Activated naive CD8-positive, alpha-beta T cell treated with anti-CD3 and anti-CD28 coated beads, Interleukin-2, amount 50 U/mL, for 24 hours (primary cell): Measurements from ENCODE around the gene HNRNPUL1.

ENCODE experiments used
- ATAC-seq: fragments of 150-1000 bp; cut with Tn5 transposase; one replicate; pipeline ENCODE4 v1.10.0; 2021
- DNase-seq: peaks from one replicate; pipeline ENCODE4 v3.0.0; 2021
- H3K27ac Mint-ChIP-seq: one replicate; pipeline ENCODE4 v1.8.0; 2021; ENCODE audit warnings: mild to moderate bottlenecking, mixed read lengths
- H3K27me3 Mint-ChIP-seq: one replicate; pipeline ENCODE4 v1.8.0; 2021; ENCODE audit warnings: mixed read lengths
- H3K36me3 Mint-ChIP-seq: one replicate; pipeline ENCODE4 v1.8.0; 2021; ENCODE audit warnings: low read depth, mixed read lengths
- H3K4me1 Mint-ChIP-seq: one replicate; pipeline ENCODE4 v1.8.0; 2021; ENCODE audit warnings: mixed read lengths
- H3K4me3 Mint-ChIP-seq: one replicate; pipeline ENCODE4 v1.8.0; 2021; ENCODE audit warnings: mild to moderate bottlenecking, moderate library complexity, mixed read lengths
- H3K9me3 Mint-ChIP-seq: one replicate; pipeline ENCODE4 v1.8.0; 2021; ENCODE audit warnings: mixed read lengths

Gene HNRNPUL1

DNA sequence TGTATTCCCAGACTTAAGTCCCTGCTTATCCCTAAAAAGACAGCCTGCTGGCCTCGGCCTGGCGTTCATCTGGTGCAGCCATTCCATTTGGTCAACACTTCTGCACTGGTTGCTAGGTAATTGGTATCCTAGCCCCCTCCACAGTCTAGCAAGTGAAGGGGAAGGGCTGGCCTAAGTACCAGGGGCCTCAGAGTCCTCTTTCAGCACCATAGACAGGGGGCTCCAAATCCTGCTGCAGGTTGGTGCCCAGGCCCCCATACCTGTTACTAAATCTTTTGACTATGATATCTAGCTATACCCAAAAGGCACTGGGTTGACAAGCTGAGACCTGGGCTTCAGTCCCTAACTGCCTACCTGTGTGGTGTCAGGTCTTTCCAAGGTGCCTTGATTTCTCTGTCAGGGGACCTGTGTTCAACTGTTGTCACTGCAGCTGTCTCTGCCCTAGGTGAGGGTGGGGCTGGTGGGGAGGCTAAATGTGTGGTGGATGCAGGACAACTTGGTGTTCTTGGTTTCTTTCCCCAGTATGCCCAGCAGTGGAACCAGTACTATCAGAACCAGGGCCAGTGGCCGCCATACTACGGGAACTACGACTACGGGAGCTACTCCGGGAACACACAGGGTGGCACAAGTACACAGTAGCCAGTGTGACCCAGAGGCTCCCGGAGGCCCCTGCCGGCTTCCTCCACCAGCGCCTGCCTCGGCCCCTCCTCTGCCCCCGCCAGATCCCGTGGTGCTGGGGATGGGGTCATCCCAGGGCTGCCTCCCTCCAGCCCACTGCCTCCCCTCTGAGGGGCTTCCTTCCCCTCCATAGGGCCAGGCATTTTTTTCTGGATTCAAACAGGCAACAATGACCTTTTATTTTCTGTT is 42.0 kb downstream of the HNRNPUL1 start:
- Mint-ChIP-seq H3K27ac (peak overlapping the region; percentile 97), H3K9me3 (no peaks in the 10 kb centered on the region), H3K4me3 (no peak overlapping the region), H3K27me3 (no peaks in the 10 kb centered on the region), H3K4me1 (peaks cover 95% of the 10 kb centered on the region), H3K36me3 (peaks cover 57% of the 10 kb centered on the region)
- no peak for ATAC-seq
- DNase-seq, result no peak

DNA sequence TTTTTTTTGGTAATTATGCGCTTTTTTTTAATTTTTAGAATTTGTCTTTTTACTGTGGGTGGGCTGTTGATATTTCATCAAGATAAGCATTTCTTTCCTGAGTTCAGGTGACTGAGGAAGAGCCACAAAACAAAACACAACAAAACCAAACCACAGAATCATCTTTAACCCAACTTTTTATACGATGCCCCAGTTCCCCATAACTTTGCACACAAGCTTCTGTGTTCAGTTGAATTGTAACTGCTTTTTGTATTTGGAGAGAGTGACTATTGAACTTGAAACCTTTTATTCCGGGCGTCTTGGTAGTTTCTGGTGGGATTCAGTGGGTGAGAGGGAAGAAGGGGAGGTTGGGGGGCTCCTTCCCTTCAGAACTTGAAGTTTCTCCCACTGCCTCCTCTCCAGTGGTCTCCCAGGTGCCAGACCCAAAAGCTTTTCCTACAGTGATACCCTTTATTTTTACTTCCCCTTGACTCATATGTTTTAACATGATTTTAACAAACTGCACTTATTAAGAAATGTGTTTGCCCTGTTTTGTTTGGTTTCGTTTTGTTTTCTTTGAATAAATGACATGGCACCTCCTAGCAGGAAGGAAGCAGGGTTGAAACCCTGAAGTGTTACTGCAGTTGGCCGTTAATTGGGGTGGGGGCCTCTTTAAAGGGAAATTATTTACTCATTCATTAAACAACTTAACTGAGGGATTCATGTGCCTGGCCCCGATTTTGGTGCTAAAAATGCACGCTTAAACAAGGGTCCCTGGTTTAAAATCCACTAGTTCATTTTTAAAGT is 43.1 kb downstream of the HNRNPUL1 start:
- Mint-ChIP-seq H3K27ac (peak overlapping the region; percentile 97), H3K4me3 (peak overlapping the region; percentile 51), H3K4me1 (peaks cover 95% of the 10 kb centered on the region), H3K9me3 (no peaks in the 10 kb centered on the region), H3K36me3 (peaks cover 51% of the 10 kb centered on the region), H3K27me3 (no peaks in the 10 kb centered on the region)
- DNase-seq (no peak), ATAC-seq (no peak)

DNA sequence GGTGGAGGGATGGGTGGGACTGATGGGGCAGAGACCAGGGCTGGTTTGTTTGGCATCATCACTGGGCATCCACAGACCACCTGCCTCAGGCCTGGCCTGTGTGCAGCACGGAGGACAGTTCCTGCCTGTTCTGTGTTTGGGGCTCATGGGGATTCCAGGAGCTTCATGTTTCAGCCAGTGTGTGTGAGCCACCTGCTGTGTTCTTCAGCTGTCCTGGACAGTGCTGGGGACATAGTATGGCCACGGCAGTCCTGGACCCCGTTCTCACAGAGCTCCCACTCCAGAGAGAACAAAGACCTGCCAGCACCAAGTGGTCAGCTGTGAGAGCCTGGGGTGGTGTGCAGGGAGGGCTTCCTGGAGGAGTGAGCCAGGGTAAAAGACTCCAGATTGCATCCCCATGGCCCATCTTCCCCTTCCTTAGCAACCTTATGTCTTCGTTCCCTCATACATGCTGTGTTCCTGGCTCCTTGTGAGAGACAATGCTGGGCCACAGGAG is 43.8 kb downstream of the HNRNPUL1 start:
- ATAC-seq (peak; percentile 1), DNase-seq (no peak)
- Mint-ChIP-seq H3K27ac (peak overlapping the region; percentile 97), H3K27me3 (no peaks in the 10 kb centered on the region), H3K4me3 (peak overlapping the region; percentile 99), H3K36me3 (peaks cover 51% of the 10 kb centered on the region), H3K4me1 (peaks cover 91% of the 10 kb centered on the region), H3K9me3 (no peaks in the 10 kb centered on the region)

DNA sequence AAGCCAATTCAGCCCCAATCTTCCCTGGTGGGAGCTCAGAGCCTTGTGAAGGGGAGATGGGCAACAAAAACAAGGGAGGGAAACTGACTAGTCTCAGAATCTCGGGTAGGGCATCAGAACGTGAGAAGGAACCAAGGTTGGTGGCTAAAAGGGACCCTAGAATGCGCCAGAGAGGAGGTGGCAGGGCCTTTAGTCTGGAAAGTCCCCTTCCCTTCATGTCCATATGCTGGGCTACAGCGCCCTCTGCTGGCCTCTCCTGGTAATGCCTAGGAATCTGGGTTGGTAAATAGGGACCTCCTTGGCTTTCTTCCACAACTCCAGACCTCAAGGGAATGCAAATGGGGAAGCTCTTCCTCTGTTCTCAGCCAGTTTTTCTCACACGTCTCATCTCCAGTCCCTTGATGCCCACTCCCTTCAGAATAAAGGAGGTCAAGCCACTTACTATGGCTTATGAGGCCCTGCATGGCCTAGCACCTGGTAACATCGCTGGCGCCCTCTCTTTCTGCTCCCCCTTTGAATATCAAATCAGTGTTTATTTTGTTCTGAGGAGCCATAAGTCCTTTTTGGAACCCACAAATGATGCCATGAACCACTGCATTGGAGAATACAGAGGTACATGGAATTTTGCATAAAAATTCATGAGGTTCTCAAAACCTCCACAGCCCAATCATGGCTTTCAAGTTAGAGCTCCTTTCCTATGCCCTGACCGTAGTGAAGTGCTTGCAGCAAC is 44.4 kb downstream of the HNRNPUL1 start:
- ATAC-seq, result peak; percentile 46
- Mint-ChIP-seq H3K36me3 (peaks cover 53% of the 10 kb centered on the region), H3K27ac (peak overlapping the region; percentile 97), H3K4me1 (peaks cover 91% of the 10 kb centered on the region), H3K4me3 (peak overlapping the region; percentile 99), H3K9me3 (no peaks in the 10 kb centered on the region), H3K27me3 (no peaks in the 10 kb centered on the region)
- peak; percentile 95 for DNase-seq

DNA sequence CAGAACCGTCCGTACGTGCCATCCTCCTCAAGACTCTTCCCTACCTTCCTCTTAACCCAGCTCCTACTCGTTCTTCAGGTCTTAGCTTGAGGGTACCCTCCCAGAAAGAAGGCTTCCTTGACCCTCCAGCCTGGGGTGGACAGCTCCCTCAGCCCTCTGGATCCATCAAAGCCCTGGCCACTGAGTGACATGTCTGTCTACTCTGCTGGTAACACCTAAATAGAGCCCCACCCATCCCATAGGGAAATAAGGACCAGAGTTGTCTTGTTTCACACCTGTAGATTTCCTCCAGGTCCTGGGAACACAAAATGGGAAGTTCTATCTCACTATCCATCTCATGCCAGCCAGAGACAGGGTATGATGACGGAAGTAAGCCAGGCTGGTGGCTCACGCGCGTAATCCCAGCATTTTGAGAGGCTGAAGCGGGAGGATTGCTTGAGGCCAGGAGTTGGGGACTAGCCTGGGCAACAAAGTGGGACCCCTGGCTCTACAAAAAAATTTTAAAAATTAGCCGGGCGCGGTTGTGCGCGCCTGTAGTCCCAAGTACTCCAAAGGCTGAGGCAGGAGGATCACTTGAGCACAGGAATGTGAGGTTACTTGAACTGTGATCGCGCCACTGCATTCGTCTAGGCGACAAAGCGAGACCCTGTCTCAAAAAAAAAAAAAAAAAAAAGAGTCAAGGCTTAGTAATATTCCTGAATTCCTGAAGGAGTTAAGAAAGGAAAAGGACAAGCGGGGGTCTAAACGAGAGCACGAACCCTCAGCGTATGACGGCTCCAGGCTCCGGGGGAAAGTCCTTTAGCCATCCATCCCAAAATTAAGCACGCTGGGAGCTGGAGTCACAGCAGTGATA is 45.2 kb downstream of the HNRNPUL1 start:
- H3K4me3 Mint-ChIP-seq, result peak overlapping the region; percentile 99
- no peaks in the 10 kb centered on the region for H3K27me3 Mint-ChIP-seq
- H3K36me3 Mint-ChIP-seq, result peaks cover 50% of the 10 kb centered on the region
- peak overlapping the region; percentile 97 for H3K27ac Mint-ChIP-seq
- DNase-seq (no peak), ATAC-seq (no peak)
- no peaks in the 10 kb centered on the region for H3K9me3 Mint-ChIP-seq
- peaks cover 83% of the 10 kb centered on the region for H3K4me1 Mint-ChIP-seq

DNA sequence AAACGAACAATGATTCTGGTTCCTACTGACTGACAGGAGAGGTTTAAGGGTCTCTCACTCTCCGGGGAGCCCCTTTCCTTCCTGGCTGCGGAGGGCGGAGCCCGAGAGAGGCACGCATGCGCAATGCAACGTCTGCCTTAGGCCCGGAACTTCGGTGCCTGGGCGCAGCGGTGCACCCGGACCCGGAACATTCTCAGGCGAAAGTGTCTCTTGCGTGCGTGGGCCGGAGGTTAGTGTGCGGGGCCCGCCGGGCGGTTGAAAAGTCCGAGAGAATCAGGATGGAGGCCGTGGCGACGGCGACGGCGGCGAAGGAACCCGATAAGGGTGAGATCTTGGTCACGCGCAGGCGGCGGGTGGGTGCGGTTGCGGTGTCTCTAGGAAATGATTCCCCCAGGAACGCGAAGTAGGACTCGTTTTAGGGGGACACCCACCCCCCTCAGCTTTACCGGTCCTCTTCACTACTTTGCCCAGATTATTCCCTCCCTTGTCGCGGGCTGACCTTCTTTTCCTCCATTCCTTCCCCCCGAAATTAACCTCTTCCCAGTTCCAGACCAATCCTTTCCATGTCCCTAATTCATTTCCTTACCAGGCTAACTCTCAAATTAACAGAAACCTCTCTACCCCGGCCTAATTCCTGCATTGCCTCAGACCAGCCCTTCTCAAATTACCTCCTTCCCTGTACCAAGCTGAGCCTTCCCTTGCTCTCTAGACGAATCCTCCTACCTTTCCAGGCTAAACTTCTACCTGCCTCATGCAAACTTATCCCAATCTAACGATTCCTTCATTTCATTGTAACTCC is 46.1 kb downstream of the HNRNPUL1 start, which contains the start of gene CCDC97:
TSS of gene CCDC97 (plus strand) at position 140 of the 799 bp plus-strand sequence. CDS start at position 279, 139 bp downstream.
- DNase-seq (peak; percentile 90), ATAC-seq (peak; percentile 62)
- Mint-ChIP-seq H3K27me3 (no peaks in the 10 kb centered on the region), H3K36me3 (peaks cover 44% of the 10 kb centered on the region), H3K4me3 (peak within 1 kb of the TSS; percentile 99), H3K9me3 (no peaks in the 10 kb centered on the region), H3K4me1 (peaks cover 75% of the 10 kb centered on the region), H3K27ac (peak within 1 kb of the TSS; percentile 97)

DNA sequence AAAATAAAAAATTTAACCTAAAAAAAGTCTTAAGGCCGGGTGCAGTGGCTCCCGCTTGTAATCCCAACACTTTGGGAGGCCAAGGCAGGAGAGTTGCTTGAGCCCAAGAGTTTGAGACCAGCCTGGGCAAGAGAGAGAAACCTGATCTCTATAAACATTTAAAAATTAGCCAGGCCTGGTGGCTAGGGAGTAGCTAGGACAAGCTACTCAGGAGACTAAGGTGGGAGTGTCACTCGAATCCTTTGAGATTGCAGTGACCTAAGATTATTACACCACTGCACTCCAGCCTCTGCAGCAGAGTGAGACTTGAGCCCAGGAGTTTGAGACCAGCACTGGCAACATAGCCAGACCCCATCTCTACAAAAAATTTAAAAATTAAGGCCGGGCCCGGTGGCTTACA is 46.9 kb downstream of the HNRNPUL1 start:
- H3K36me3 Mint-ChIP-seq, result peaks cover 40% of the 10 kb centered on the region
- no peak for DNase-seq
- no peaks in the 10 kb centered on the region for H3K9me3 Mint-ChIP-seq
- no peak for ATAC-seq
- H3K27ac Mint-ChIP-seq, result peak overlapping the region; percentile 97
- peak overlapping the region; percentile 99 for H3K4me3 Mint-ChIP-seq
- H3K4me1 Mint-ChIP-seq, result peaks cover 70% of the 10 kb centered on the region
- H3K27me3 Mint-ChIP-seq, result no peaks in the 10 kb centered on the region

DNA sequence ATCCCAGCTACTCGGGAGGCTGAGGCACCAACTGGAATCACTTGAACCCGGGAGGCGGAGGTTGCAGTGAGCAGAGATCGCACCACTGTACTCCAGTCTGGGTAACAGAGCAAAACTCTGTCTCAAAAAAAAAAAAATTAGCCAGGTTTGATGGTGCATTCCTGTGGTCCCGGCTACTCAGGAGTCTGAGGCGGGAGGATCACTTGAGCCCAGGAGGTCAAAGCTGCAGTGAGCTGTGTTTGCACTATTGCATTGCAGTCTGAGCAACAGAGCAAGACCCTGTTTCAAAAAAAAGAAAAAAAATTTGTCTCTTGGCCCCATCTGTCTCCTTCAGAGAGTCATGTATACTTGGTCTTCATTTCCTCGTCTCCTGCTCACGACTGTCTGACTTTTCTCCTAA is 47.4 kb downstream of the HNRNPUL1 start:
- H3K27ac Mint-ChIP-seq, result peak overlapping the region; percentile 76
- DNase-seq (no peak), ATAC-seq (no peak)
- no peaks in the 10 kb centered on the region for H3K9me3 Mint-ChIP-seq
- H3K27me3 Mint-ChIP-seq, result no peaks in the 10 kb centered on the region
- H3K4me1 Mint-ChIP-seq, result peaks cover 67% of the 10 kb centered on the region
- peak overlapping the region; percentile 99 for H3K4me3 Mint-ChIP-seq
- H3K36me3 Mint-ChIP-seq, result peaks cover 38% of the 10 kb centered on the region

DNA sequence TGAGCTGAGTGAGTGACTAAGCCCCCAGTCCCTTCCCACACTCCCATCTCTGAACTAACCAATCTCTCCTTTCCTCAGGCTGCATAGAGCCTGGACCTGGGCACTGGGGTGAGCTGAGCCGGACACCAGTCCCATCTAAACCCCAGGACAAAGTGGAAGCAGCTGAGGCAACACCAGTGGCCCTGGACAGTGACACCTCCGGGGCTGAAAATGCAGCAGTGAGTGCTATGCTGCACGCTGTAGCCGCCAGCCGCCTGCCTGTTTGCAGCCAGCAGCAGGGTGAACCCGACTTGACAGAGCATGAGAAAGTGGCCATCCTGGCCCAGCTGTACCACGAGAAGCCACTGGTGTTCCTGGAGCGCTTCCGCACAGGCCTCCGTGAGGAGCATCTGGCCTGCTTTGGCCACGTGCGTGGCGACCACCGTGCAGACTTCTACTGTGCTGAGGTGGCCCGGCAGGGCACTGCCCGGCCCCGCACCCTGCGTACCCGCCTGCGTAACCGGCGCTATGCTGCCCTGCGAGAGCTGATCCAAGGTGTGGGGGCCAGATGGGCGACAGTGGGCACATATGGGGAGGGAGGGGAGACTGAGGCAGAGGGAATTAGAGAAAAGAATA is 52.2 kb downstream of the HNRNPUL1 start:
- peak overlapping the region; percentile 9 for H3K27ac Mint-ChIP-seq
- DNase-seq, result no peak
- H3K27me3 Mint-ChIP-seq, result no peaks in the 10 kb centered on the region
- peaks cover 24% of the 10 kb centered on the region for H3K4me1 Mint-ChIP-seq
- H3K4me3 Mint-ChIP-seq, result no peak overlapping the region
- ATAC-seq, result no peak
- peaks cover 41% of the 10 kb centered on the region for H3K36me3 Mint-ChIP-seq
- H3K9me3 Mint-ChIP-seq, result no peaks in the 10 kb centered on the region

DNA sequence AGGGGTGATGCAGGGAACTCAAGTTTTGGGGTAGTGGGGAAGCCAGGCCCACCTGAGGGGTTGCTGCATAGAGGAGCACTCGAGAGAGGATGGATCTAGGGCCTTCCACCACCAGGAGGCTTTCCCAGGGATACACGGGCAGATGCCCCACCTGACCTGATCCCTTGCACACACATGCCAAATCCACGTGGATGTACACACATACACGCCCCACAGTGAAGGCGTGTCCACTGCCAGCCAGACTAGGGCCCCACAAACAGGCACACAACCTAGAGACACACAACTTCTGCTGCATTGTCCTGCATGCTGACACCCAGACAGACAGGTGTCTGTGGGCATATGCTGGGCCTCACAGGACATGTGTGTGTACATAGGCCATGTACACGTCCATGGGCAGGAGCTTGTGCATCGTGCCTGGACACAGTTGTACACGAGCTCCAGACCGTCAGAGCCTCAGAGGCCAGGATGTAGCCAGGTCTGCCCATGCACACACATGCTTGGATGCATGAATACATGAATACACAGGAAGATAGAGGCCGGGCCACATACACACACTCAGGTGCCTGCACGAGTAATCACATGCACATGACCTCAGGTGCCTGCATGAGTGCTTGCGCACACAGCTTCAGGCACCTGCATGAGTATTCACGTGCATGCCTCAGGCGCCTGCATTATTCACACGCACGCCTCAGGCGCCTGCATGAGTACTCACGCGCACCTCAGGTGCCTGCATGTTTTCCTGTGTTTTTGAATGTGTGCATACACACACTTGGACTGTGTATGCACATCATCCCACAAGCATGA is 54.7 kb downstream of the HNRNPUL1 start:
- peak overlapping the region; percentile 14 for H3K27ac Mint-ChIP-seq
- H3K27me3 Mint-ChIP-seq, result no peaks in the 10 kb centered on the region
- no peak overlapping the region for H3K4me3 Mint-ChIP-seq
- no peaks in the 10 kb centered on the region for H3K9me3 Mint-ChIP-seq
- ATAC-seq (no peak), DNase-seq (no peak)
- H3K4me1 Mint-ChIP-seq, result peaks cover 22% of the 10 kb centered on the region
- H3K36me3 Mint-ChIP-seq, result peaks cover 27% of the 10 kb centered on the region

DNA sequence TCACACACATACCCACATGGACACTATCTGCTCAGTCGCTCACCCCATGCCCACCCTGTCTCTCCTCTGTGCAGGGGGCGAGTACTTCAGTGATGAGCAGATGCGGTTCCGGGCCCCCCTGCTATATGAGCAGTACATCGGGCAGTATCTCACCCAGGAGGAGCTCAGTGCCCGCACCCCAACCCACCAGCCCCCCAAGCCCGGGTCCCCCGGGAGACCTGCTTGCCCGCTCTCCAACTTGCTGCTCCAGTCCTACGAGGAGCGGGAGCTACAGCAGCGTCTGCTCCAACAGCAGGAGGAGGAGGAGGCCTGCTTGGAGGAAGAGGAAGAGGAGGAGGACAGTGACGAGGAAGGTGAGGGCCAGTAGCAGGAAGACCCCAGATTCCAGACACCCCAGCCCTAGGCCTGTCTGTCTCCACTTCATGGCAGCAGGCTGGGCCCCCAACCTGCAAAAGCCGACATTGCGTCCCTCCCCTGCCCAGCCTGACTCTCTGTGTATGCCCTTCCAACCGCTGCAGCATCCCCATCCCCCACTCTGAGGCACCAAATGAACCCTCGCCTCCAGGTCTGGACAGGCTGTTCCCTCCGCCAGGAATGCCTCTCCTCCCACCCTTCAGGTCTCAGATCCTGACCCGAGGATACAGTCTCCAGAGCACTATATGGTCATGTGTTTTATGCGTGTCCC is 55.5 kb downstream of the HNRNPUL1 start:
- H3K36me3 Mint-ChIP-seq, result peaks cover 23% of the 10 kb centered on the region
- H3K4me3 Mint-ChIP-seq, result no peak overlapping the region
- H3K27me3 Mint-ChIP-seq, result no peaks in the 10 kb centered on the region
- peaks cover 29% of the 10 kb centered on the region for H3K4me1 Mint-ChIP-seq
- peak overlapping the region; percentile 39 for H3K27ac Mint-ChIP-seq
- no peak for DNase-seq
- H3K9me3 Mint-ChIP-seq, result no peaks in the 10 kb centered on the region
- ATAC-seq, result no peak

DNA sequence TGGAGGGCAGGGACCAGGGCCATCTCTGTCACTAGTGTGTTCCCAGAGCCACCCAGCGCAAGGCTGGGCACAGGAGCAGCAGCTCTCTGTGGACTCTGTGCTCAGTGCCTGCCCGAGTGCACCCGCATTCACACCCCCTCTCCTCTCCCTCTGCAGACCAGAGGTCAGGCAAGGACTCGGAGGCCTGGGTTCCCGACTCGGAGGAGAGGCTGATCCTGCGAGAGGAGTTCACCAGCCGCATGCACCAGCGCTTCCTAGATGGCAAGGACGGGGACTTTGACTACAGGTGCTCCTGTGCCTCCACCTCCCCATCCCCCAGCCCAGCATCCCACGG is 56.0 kb downstream of the HNRNPUL1 start:
- Mint-ChIP-seq H3K4me1 (peaks cover 32% of the 10 kb centered on the region), H3K9me3 (no peaks in the 10 kb centered on the region), H3K4me3 (no peak overlapping the region), H3K36me3 (peaks cover 23% of the 10 kb centered on the region), H3K27me3 (no peaks in the 10 kb centered on the region), H3K27ac (no peak overlapping the region)
- DNase-seq, result no peak
- no peak for ATAC-seq
